GM12878 (cell line): ENCODE results near the gene SDHAF1.

Experiments
- EZH2 ChIP-seq: IDR thresholded peaks from 2 replicates; pipeline ENCODE4 v1.6.1; 2012; ENCODE audit warnings: low read depth, mild to moderate bottlenecking, control low read depth, inconsistent platforms, low read length, borderline replicate concordance; ENCODE audit not compliant: control insufficient read depth
- NFIC ChIP-seq: IDR thresholded peaks from 2 replicates; pipeline ENCODE4 v1.6.1; 2012; ENCODE audit warnings: low read depth, mild to moderate bottlenecking, inconsistent platforms, low read length, moderate library complexity
- NR2C2 ChIP-seq: IDR thresholded peaks from 2 replicates; pipeline ENCODE4 v1.6.1; 2011; ENCODE audit warnings: borderline replicate concordance, low read depth; ENCODE audit not compliant: control insufficient read depth, insufficient read length
- POLR2A ChIP-seq: IDR thresholded peaks from 2 replicates; pipeline ENCODE4 v1.6.1; 2011; ENCODE audit warnings: low read depth, mild to moderate bottlenecking, low read length
- RCOR1 ChIP-seq: conservative IDR thresholded peaks from 2 replicates; pipeline ENCODE4 v1.6.1; 2012; ENCODE audit warnings: low read depth, low read length, improper control_type of control experiment
- TF ChIP-seq, protein P1 (sequence below), 3 experiments: IDR thresholded peaks in 2 of 3; conservative IDR thresholded peaks in 1 of 3; 2 replicates each; pipeline ENCODE4 v1.5.1; 2011; ENCODE audit warnings: low read depth in 3 of 3, low read length in 3 of 3, mild to moderate bottlenecking in 3 of 3, control low read depth in 2 of 3, moderate library complexity in 2 of 3, inconsistent platforms in 1 of 3, mixed read lengths in 1 of 3; ENCODE audit not compliant: control insufficient read depth in 2 of 3, insufficient read depth in 1 of 3; ENCODE audit errors: extremely low read depth in 1 of 3

DNA sequence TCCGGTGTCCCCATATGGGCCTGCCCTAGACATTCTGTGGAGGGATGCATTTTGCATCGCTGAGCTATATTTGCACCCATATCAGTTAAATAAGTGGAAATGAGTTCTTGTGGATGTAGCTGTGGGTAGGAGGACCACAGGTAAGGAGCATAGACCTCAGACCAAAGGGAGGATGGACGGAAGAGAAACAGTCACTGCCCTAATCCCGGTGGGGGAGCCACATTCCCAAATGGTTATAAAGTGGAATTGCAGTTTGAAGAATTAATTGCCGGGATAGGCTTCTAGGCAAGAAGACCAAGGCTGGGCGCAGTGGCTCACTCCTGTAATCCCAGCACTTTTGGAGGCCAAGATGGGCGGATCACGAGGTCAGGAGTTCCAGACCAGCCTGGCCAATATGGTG is 1.8 kb downstream of the SDHAF1 start:
- TF ChIP-seq, protein P1, sequence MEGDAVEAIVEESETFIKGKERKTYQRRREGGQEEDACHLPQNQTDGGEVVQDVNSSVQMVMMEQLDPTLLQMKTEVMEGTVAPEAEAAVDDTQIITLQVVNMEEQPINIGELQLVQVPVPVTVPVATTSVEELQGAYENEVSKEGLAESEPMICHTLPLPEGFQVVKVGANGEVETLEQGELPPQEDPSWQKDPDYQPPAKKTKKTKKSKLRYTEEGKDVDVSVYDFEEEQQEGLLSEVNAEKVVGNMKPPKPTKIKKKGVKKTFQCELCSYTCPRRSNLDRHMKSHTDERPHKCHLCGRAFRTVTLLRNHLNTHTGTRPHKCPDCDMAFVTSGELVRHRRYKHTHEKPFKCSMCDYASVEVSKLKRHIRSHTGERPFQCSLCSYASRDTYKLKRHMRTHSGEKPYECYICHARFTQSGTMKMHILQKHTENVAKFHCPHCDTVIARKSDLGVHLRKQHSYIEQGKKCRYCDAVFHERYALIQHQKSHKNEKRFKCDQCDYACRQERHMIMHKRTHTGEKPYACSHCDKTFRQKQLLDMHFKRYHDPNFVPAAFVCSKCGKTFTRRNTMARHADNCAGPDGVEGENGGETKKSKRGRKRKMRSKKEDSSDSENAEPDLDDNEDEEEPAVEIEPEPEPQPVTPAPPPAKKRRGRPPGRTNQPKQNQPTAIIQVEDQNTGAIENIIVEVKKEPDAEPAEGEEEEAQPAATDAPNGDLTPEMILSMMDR (IDR thresholded peaks at IDR 0.05 in 2 of 3, conservative IDR thresholded peaks at IDR 0.05 in 1 of 3; ENCODE audit: control insufficient read depth in 2 of 3, extremely low read depth in 1 of 3, insufficient read depth in 1 of 3, low read depth in 3 of 3, low read length in 3 of 3) = no peak
- TF ChIP-seq EZH2 (no peak), RCOR1 (no peak), POLR2A (no peak), NFIC (no peak), NR2C2 (no peak)
